GM10847 (cell line): Measurements from ENCODE around the gene RAD18.
A peak's percentile ranks its signal among the peaks of the same experiment; 100 is the strongest.

Experiments
- POLR2A ChIP-seq: IDR thresholded peaks from 2 replicates; pipeline ENCODE4 v1.6.1; 2011; ENCODE audit not compliant: insufficient read length; ENCODE audit errors: extremely low read depth

Gene RAD18, protein sequence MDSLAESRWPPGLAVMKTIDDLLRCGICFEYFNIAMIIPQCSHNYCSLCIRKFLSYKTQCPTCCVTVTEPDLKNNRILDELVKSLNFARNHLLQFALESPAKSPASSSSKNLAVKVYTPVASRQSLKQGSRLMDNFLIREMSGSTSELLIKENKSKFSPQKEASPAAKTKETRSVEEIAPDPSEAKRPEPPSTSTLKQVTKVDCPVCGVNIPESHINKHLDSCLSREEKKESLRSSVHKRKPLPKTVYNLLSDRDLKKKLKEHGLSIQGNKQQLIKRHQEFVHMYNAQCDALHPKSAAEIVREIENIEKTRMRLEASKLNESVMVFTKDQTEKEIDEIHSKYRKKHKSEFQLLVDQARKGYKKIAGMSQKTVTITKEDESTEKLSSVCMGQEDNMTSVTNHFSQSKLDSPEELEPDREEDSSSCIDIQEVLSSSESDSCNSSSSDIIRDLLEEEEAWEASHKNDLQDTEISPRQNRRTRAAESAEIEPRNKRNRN

DNA sequence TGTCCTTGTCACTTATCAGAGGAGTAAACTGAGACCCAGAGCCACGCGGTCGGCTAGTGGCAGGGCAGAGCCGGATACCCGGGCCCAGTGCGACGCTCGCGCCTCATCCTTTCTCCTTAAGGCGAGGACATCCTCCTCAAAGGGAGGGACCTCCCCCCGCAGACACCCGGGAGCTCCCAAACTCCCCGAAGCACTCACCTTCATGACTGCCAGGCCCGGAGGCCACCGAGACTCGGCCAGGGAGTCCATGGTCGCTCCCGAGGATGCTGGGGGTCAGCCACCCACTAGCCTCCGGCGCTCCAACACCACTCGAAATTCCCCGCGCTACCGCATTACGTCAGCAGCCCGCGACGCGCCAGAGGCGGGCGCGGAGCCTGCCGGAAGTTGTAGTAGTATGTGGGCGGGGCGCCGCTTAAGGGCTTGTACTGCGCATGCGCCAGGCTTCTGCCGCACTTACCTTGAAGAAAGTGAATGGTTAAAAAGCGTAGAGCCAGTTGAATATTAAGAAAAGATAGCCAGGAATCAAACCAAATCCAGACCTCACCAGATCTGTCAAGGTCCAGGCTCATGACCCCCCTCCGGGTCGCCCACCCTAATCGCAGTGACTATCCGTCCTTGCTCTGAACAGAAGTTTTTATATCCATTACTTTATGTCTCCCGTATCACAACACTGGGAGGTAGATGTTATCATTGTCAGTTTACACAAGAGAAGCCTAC lies at the start of gene RAD18:
Gene RAD18 (minus strand): TSS at position 336 of the 717 bp plus-strand sequence. CDS start 87 bp downstream, at position 249.
- peak; percentile 25 for TF ChIP-seq POLR2A

DNA sequence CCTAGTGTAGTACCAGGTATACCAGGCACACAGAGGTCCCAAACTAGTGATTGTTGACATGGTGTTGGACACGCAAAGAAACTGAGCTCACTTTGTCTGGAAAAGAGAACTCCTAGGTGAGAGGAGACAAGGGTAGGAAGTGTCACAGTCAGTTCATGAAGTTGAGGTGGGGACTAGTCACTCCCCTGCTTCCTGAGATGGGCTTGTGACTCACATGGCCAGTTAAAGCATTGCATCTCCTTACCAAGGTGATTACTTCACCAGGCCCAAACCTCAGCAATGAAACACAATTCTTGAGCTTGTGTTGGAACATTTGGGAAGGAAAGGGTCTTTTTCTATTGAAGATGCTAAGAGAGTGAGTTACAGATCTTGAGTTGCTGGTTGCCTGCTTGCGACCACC lies 49.2 kb upstream of the RAD18 start:
- no peak for TF ChIP-seq POLR2A

DNA sequence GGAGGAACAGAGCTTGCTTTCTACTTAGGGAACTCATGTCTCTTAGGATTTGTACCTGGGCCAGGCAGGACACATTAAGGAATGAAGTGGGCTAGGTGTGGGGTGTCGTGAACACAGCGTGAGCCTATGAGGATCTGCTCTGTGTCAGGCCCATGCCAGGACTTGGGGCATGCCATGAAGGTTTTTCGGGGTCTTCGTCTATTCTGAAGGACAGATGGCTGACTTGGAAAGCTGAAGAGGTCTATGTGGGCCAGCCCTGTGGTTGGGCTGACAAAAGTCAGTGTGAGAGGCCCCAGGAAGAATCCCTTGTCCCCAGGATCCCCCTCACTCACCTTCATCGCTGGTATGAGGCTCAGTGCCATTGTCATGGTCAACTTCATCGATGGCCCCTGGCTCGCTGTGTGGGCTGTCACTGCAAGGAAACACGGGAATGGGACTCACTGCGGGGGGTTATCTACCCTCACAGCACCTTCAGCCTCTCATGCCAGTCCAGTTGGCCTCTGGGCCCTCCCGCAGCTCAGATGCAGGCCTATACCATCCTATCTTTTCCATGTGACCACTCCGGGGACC lies 46.8 kb upstream of the RAD18 start:
- TF ChIP-seq POLR2A, result no peak

DNA sequence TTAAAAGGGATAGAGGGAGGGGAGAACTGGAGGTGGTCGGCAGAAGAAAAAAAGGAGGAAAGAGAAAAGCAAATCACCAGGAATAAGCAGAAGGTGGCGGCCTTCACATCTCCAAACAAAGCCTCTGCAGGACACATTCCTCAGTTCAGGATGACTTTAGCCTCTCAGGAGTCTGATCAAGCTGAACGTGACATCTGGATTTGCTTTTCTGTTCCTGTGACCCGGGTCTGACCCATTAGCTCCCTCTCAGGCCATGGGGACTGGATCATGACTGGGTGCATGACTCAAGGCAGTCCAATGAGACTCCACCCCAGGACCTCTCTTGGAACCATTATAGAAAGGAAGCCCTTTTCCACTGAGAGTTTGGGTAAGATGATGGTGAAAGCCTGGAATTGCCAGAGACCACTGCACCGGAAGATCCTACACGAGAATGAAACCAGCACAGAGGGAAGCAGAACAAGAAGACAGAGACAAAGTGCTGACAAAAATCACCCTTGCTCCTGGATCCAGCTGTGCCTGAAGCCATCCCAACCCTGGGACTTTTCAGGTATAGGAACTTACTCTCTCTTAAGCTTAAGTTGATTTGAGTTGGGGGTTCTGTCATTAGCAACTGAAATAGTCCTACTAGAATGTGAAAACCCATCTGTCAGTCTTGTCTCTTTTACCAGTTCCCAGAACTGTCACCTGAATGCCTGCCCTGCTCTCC lies 45.4 kb upstream of the RAD18 start:
- no peak for TF ChIP-seq POLR2A

DNA sequence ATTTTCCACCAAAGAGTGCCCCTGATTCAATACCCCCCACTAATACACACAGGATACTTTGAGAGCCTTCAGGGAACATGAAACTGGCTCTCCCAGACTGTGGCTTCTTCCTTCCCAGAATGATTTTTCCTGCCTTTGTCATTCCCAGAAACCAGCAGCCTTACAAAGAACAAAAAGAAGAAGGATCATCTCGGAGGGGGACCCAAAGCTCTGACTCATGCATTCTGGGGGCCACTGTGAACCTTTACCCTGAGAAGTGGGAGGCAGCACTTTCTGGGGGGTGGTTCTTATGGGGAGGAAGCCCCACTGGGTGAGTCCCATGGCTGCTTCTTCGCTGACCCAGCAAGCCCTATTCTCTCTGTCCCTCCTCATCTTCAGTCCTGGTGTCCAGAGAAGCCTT lies 44.7 kb upstream of the RAD18 start:
- TF ChIP-seq POLR2A, result no peak

DNA sequence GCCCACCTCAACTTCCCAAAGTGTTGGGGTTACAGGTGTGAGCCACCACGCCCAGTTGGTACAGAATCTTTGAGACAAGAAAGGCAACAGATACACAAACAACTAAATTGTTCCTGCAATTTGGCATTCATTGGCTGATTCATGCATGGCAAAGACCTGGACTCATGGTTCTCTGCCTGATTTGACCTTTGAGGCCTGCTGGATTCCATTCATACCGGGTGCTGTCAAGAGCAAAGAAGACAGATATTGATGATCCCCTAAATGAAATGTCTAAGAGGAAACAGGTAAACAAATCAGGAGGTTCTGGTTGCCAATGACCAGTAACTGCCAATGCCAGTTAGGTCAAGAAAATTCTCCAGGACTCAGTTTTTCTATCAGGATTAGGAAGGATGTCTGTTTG lies 43.9 kb upstream of the RAD18 start:
- no peak for TF ChIP-seq POLR2A

DNA sequence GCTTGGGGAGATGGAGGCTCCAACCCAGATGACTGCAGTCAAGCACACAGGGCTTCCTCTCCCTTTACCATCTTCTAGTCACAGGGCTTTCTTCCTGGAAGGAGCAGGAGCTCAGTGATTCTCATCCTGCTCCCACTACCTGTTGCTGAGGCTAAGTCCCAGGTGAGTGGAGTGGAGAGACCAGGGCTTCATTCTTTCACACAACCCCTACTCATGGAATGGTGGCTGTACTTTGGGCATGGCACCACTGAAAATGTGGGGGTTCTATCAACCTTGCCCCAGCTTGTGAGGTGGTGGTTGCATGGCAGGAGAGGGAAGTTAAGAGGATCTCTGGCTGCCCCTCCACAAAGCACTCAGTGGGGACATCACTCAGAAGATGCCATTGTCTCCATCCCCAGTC lies 36.8 kb upstream of the RAD18 start:
- no peak for TF ChIP-seq POLR2A

DNA sequence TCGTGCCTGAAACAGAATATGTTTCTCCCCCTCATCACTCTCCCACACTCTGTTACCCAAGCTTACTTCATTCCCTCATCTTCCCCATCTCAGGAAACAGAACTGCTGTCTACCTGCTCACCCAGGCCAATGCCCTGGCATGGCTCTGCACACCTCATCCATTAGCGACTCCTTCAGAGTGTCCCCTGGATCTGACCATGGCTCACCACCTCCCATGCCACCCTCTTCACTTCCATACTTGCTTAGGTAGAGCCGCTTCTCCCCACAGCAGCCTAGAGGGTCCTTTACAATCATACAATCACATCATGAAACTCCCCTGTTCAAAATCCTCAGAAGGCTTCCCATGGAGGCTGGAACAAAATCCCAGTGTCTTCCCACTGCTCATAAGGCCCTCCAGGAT lies 33.9 kb upstream of the RAD18 start:
- TF ChIP-seq POLR2A, result no peak

DNA sequence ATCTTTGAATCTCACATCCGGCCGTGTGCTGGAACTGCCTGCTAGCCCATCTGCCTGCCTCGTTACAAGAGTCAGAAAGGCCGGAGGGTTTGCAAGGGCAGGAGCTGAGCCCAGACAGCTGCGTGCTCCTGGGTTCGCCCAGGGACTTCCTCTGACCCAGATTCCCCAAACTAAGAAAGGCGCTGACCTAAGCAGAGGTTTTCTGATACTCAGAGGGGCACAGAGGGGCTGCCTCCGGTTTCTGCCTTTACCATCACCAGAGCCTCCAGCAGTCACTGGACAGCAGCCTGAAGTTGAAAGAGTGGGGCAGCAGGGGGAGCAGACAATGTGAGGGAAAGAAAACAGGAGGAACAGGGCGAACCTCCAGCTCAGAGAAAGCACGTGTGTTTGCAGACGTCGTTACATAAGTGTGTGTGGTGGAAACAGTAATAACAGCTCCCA lies 33.4 kb upstream of the RAD18 start:
- TF ChIP-seq POLR2A, result no peak

DNA sequence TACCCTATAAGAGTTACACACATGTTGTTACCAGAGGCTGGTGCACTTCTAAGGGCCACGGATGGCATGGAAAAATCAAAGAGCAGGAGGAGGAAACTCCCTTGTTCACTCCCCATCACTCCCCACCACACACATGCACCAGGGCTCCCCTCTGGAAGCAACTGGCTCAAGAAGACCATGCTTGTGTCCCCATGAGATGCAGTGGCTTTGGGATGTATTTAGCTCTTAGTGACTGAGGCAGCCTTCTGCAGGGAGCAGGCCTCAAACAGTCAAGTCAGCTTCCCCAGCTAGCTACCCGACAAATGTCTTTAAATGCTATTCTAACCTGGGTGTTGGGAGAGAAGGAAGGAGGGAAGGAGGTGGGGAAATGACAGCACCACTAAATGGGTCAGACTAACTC lies 32.9 kb upstream of the RAD18 start:
- no peak for TF ChIP-seq POLR2A

DNA sequence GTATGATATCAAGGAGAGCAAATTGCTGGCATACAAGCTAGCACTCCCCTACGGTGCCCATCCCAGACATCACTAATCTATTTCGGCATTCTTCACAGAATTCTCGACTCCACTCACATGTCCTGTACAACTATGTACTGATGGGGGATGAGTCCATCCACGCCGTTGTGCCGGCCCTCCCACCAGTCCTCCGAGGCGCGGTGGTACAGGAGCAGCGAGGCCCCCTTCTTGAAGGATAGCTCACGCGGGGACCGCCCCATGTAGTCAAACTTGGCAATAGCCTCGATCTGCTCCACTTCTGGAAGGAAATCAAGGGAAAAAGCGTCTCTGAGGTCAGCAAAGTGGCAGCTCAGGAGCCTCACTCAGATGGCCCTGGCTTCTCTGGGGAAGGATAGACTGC lies 31.0 kb upstream of the RAD18 start:
- no peak for TF ChIP-seq POLR2A

DNA sequence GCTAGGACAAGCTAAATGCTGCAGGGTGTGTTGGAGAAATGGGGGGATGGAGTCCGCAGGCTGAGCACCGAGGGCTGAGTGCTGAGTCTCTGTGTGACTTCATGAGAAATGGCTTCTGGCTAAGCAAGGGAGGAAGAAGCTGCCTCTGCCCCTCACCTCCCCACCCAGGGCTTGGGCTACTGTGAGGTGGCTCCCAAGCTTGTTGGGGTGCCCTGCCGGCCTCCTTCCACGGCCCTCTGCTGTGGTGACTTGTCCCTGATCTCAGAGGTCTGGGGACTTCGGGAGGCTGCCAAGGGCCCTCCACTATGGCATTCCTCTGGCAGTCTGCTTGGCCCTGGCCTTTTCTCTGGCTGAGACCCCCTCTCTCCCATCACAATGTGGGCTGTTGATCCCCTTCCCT lies 30.1 kb upstream of the RAD18 start:
- no peak for TF ChIP-seq POLR2A

DNA sequence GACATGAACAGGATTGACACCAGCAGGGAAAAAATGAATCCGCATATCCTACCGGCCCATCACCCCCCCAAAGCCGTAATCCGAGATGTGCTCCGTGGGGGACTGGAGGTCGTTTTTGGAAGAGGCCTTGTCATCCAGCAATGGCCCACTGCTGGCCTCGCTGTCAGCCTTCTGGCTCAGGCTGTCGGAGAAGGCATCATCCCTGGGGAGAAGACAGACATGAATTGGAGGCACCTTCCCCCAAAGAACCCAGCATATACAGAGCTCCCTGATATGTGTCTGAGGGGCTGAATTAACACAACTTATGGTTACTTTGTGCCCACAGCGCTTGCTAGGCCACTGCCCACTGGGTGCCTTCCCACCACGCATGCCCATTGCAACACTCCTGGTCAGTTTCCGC lies 29.6 kb upstream of the RAD18 start:
- no peak for TF ChIP-seq POLR2A

DNA sequence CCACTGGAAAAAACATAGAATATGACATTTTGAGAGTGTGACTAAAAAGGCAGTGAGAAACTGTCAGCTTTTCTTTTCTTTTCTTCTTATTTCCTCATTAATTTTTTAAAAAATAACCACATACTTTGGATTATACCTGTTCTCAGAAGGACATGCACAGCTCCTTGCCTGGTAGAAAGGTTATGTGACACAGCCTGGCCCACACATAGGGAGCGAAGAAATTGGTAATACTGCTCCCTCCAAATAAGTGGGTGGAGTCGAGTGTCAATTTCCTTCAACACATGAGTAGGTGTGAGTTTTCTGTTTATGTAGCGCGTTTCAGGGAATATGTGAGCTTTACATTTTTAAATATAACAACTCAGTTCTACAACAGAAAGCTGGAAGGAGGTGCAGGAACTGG lies 28.9 kb upstream of the RAD18 start:
- no peak for TF ChIP-seq POLR2A

DNA sequence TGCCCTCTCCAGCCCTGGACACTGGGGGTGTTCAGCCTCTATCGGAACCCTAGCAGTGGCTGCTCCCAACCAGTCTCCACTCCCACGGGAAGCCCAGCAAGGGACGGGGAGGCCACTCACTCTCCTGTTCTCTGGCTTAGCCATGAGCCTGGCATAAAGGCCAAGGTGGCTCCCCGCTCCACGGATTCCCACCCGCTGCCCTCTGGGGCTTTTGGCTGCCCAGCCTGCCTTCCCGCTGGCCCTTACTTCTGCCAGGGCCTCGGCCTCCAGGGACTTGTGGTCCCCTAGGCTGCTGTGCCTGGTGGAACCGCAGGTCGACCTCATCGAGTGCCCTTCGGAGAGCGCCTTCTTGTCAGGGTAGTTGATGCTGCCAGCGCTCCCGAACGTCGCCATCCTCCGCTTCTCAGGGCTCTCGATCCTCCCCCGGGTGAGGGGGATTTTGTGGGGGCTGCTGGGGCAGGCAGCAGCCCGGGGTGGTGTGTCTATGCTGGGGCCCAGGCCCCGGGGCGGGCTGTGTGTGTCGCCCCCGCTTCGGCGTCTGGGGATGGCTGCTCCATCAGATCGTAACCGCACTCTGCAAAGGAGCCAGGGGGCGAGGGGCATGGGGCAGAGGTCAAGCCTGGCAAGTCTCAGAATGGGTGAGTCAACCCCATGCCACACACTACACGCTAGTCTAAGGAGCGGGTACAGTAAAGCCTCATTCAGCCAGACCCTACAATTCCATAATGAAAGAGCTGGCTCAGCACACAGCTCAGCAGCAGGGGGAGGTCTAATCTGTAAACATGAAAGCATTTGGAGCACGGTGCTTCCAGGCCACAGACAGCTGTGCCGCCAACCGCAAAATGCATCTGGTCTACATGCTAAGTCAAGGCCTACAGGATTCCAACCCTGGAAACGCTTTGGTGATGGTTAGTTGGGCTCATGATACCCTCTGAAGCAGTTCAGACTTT lies 27.3 kb upstream of the RAD18 start:
- TF ChIP-seq POLR2A, result no peak
